Type B pancreatic cell (in vitro differentiated cells): ENCODE results near the gene CCL26. TPM values are rescaled to one million over a fixed set of nuclear protein-coding genes. Genes with fewer than 3 reads are reported as not detected.
A peak's percentile ranks its signal among the peaks of the same experiment; 100 is the strongest.
"Not testable (repeated sequence)": the region's sequence is repeated elsewhere in the genome, so short reads cannot be mapped to it uniquely, and the experiment has no call there.

ENCODE experiments used
- DNase-seq: peaks from one replicate; pipeline ENCODE4 v3.0.0; 2021; ENCODE audit warnings: mixed read lengths; ENCODE audit not compliant: unreplicated experiment; ENCODE audit errors: extremely low spot score
- H3K27ac Mint-ChIP-seq: 2 replicates; pipeline ENCODE4 v1.8.0; 2021; ENCODE audit warnings: mild to moderate bottlenecking, mixed read lengths
- H3K27me3 Mint-ChIP-seq: 2 replicates; pipeline ENCODE4 v1.8.0; 2021; ENCODE audit warnings: mixed read lengths
- H3K36me3 Mint-ChIP-seq: 2 replicates; pipeline ENCODE4 v1.8.0; 2021; ENCODE audit warnings: mixed read lengths
- H3K4me1 Mint-ChIP-seq: one replicate; pipeline ENCODE4 v1.8.0; 2021; ENCODE audit warnings: mixed read lengths; ENCODE audit not compliant: unreplicated experiment
- H3K4me3 Mint-ChIP-seq: 2 replicates; pipeline ENCODE4 v1.8.0; 2021; ENCODE audit warnings: mild to moderate bottlenecking, mixed read lengths
- H3K9me3 Mint-ChIP-seq: 2 replicates; pipeline ENCODE4 v1.8.0; 2021; ENCODE audit warnings: mixed read lengths
- CTCF ChIP-seq: fragments of 200-600 bp; sonication (generic); conservative IDR thresholded peaks from 2 replicates; pipeline ENCODE4 v1.5.0; 2021; ENCODE audit warnings: antibody characterized with exemption, mild to moderate bottlenecking
- total RNA-seq: library from RNA; stranded (reverse); gene quantifications from 2 replicates; pipeline ENCODE4 v1.2.1, GENCODE V29; 2021; ENCODE audit warnings: low replicate concordance

The CCL26 gene
- total RNA-seq, 1 donor from 2014 or later: 2.6 TPM

GRCh38 chr7:75732764-75733630, 39.0 kb downstream of the CCL26 start:
- H3K27ac Mint-ChIP-seq: no peak overlapping the region
- H3K4me3 Mint-ChIP-seq: no peak overlapping the region
- H3K4me1 Mint-ChIP-seq: peaks cover 38% of the 10 kb centered on the region
- H3K9me3 Mint-ChIP-seq: no peaks in the 10 kb centered on the region
- H3K27me3 Mint-ChIP-seq: peaks cover 14% of the 10 kb centered on the region
- H3K36me3 Mint-ChIP-seq: peaks cover 4% of the 10 kb centered on the region
- DNase-seq: no peak
- no peak for TF ChIP-seq CTCF

GRCh38 chr7:75732016-75732521, 39.9 kb downstream of the CCL26 start:
- Mint-ChIP-seq H3K27me3 (peaks cover 6% of the 10 kb centered on the region), H3K4me1 (peaks cover 35% of the 10 kb centered on the region), H3K4me3 (no peak overlapping the region), H3K27ac (peak overlapping the region; percentile 41), H3K36me3 (peaks cover 4% of the 10 kb centered on the region), H3K9me3 (no peaks in the 10 kb centered on the region)
- TF ChIP-seq CTCF: no peak
- DNase-seq: no peak

- no peaks in the 10 kb centered on the region for H3K9me3 Mint-ChIP-seq
- H3K36me3 Mint-ChIP-seq: peaks cover 4% of the 10 kb centered on the region
- H3K27me3 Mint-ChIP-seq: no peaks in the 10 kb centered on the region
- peaks cover 29% of the 10 kb centered on the region for H3K4me1 Mint-ChIP-seq
- no peak for TF ChIP-seq CTCF
- peak overlapping the region; percentile 4 for H3K27ac Mint-ChIP-seq
- no peak overlapping the region for H3K4me3 Mint-ChIP-seq
- DNase-seq: no peak
These were observed 42.1 kb downstream of the CCL26 start for GRCh38 chr7:75729851-75730274.

- no peak for DNase-seq
- no peak for TF ChIP-seq CTCF
- H3K9me3 Mint-ChIP-seq: no peaks in the 10 kb centered on the region
- peak overlapping the region; percentile 72 for H3K27ac Mint-ChIP-seq
- H3K4me3 Mint-ChIP-seq: no peak overlapping the region
- no peaks in the 10 kb centered on the region for H3K27me3 Mint-ChIP-seq
- H3K36me3 Mint-ChIP-seq: no peaks in the 10 kb centered on the region
- H3K4me1 Mint-ChIP-seq: peaks cover 18% of the 10 kb centered on the region
These were observed 44.0 kb downstream of the CCL26 start for GRCh38 chr7:75727881-75728593.

- DNase-seq, H3K4me3 Mint-ChIP-seq, H3K36me3 Mint-ChIP-seq, H3K27ac Mint-ChIP-seq, H3K9me3 Mint-ChIP-seq, H3K27me3 Mint-ChIP-seq: not testable (repeated sequence)
- H3K4me1 Mint-ChIP-seq: peaks cover 14% of the 10 kb centered on the region
These were observed 44.7 kb downstream of the CCL26 start for GRCh38 chr7:75727351-75727750.

GRCh38 chr7:75725306-75725705, 46.7 kb downstream of the CCL26 start:
- H3K27me3 Mint-ChIP-seq: no peaks in the 10 kb centered on the region
- no peaks in the 10 kb centered on the region for H3K36me3 Mint-ChIP-seq
- H3K4me3 Mint-ChIP-seq: no peak overlapping the region
- H3K27ac Mint-ChIP-seq: no peak overlapping the region
- no peaks in the 10 kb centered on the region for H3K9me3 Mint-ChIP-seq
- H3K4me1 Mint-ChIP-seq: peaks cover 12% of the 10 kb centered on the region
- DNase-seq: no peak
- TF ChIP-seq CTCF: no peak
